ENCODE measurements around the gene TINAGL1.

The TINAGL1 gene

DNA sequence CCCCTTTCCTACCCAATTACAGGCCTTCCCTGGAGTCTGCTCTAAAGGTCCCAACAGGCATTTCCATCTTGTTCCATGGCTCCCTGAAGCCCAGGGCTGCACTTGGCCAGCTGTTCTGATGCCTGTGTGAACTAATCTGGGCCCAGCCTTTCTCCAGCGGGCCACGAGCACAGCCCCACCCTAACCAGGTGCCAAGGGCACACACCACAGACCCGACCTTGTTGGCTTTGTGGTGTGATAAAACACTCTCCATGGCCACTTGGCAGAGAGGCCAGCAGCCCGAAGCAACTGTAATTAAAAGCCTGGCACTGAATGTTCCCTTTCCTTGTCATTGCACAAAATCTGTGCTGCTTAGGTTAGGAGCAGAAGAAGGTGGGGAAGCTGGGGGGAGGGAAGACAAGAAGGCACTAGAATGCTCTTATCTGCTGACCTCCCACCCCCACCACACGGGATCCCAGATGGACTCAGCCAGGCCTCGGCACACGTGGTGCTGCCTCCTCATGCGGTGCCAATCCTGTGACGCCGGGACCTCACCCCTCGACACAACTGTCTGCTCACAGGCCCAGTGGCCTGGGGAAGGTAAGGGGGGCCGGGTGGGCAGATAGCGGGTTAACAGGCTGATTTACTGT lies 51.1 kb downstream of the TINAGL1 start:
- DNase-seq (ENCODE audit: low read depth in 2 of 2) = no peak

GRCh38 chr1:31627930-31628559 lies 51.7 kb downstream of the TINAGL1 start:
- no peak for DNase-seq (ENCODE audit: low read depth in 2 of 2)

DNA sequence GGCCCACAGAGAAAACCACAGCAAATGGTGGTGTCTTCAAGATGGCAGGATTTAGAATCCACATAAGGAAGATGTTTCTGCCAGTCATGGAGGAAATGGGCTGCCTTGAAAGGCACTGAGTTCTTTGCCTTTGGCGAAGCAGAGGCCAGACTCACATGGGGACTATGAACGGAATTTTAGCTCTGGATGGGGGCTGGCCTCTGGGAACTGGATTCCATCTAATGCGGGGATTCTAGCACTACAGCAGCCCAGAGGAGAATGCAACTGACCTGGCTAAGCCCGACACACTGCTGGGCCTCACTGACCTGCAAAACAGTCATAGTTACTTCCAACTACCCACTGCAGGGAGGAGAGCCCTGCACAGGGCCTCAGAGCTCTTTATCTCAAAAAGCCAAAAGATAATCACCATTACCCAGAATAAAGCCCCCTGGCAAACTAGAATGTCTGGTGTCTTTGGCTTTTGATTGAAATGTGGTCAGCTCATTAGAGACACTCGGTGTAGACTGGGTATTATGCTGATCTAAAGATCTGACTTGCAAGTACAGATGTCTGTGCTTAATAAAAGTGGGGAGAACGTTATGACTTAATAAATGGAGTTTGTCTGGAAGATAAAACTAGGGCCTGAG lies 52.7 kb downstream of the TINAGL1 start:
- DNase-seq (ENCODE audit: low read depth in 2 of 2) = no peak

- no peak for DNase-seq (ENCODE audit: low read depth in 2 of 2)
These were observed 56.3 kb downstream of the TINAGL1 start for GRCh38 chr1:31632649-31633048.

- DNase-seq (ENCODE audit: low read depth in 2 of 2) = peak; percentile 11 to 14
These were observed 56.8 kb downstream of the TINAGL1 start for GRCh38 chr1:31633117-31633516.
